K562 (cell line): ENCODE results near the gene VPS41. TPM values are rescaled to one million over a fixed set of nuclear protein-coding genes. Genes with fewer than 3 reads are reported as not detected.

ENCODE experiments used
- ATAC-seq: fragments of 200-7000 bp; cut with Tn5 transposase; 3 replicates; pipeline ENCODE4 v1.9.1; 2020; ENCODE audit warnings: moderate library complexity
- BruUV-seq: library from RNA; stranded (reverse); fragments of 400-500 nt; replicated peaks from 2 replicates; lab custom pipeline; 2021; lab: Mats Ljungman, UMichigan
- CTCF ChIA-PET: fragments of 300-600 bp; formaldehyde crosslinking; extraction: SDS; loops from one replicate; lab custom pipeline; 2021; ENCODE audit warnings: low intra/inter-chr PET ratio; lab: Yijun Ruan, JAX
- POLR2A ChIA-PET: fragments of 300-600, 350-650 bp; sonication (Branson Sonifier 250); formaldehyde crosslinking; extraction: SDS; loops from one replicate; lab custom pipeline; 2021; ENCODE audit warnings: antibody characterized with exemption, inconsistent platforms; lab: Yijun Ruan, JAX
- DNase-seq, 4 experiments: peaks; one replicate each; pipeline versions ENCODE4 v3.0.0 to v3.0.0-alpha.2; 2011 to 2018; ENCODE audit warnings: low spot score in 3 of 4, mixed read lengths in 3 of 4; ENCODE audit errors: extremely low read depth in 1 of 4
- FAIRE-seq: peaks from 2 replicates; lab custom pipeline; 2011; peaks lifted over from hg19 to GRCh38; lab: Jason Lieb, UNC
- H2AFZ ChIP-seq: 2 replicates; pipeline ENCODE4 v1.6.0; 2011; ENCODE audit warnings: low read depth, low read length, control low read depth, inconsistent platforms
- H3K27ac ChIP-seq: fragments of 200-600 bp; 3 replicates; pipeline ENCODE4 v1.8.0; 2011; ENCODE audit warnings: low read depth, mild to moderate bottlenecking, control low read depth, inconsistent platforms, low read length, moderate library complexity, mixed read lengths; ENCODE audit errors: extremely low read depth
- H3K27me3 ChIP-seq, 2 experiments: fragments of 300-600 bp in 1 of 2; 2 replicates in 1 of 2; 3 replicates in 1 of 2; pipeline versions ENCODE4 v1.6.0 to v1.8.0; 2011; ENCODE audit warnings: inconsistent platforms in 2 of 2, low read length in 2 of 2, mild to moderate bottlenecking in 1 of 2, mixed read lengths in 1 of 2, moderate library complexity in 1 of 2; ENCODE audit not compliant: control insufficient read depth in 2 of 2, insufficient read depth in 2 of 2
- H3K36me3 ChIP-seq: fragments of 300-600 bp; 3 replicates; pipeline ENCODE4 v1.8.0; 2011; ENCODE audit warnings: mild to moderate bottlenecking, low read length, inconsistent platforms; ENCODE audit not compliant: control insufficient read depth, insufficient read depth
- H3K4me1 ChIP-seq, 2 experiments: fragments of 200-600 bp in 1 of 2; replicated peaks in 1 of 2; 2 replicates in 1 of 2; 3 replicates in 1 of 2; pipeline versions ENCODE4 v1.5.1 to v1.8.0; 2011; ENCODE audit warnings: inconsistent platforms in 2 of 2, low read length in 2 of 2, mild to moderate bottlenecking in 1 of 2, mixed read lengths in 1 of 2, moderate library complexity in 1 of 2; ENCODE audit not compliant: control insufficient read depth in 2 of 2, insufficient read depth in 2 of 2
- H3K4me2 ChIP-seq: 2 replicates; pipeline ENCODE4 v1.6.1; 2011; ENCODE audit warnings: low read length, control low read depth, inconsistent platforms, mixed read lengths; ENCODE audit not compliant: insufficient read depth
- H3K4me3 ChIP-seq: fragments of 200-600 bp; sonication (generic), shearing (Covaris generic); 2 replicates; pipeline ENCODE4 v1.5.1; 2016; ENCODE audit warnings: control low read depth, inconsistent platforms
- H3K79me2 ChIP-seq: fragments of 200-600 bp; 3 replicates; pipeline ENCODE4 v1.8.0; 2011; ENCODE audit warnings: low read length, inconsistent platforms; ENCODE audit not compliant: control insufficient read depth, insufficient read depth
- H3K9ac ChIP-seq, 2 experiments: 2 replicates each; pipeline versions ENCODE4 v1.6.0 to v1.6.1; 2011; ENCODE audit warnings: low read depth in 2 of 2, low read length in 2 of 2, control low read depth in 1 of 2, inconsistent platforms in 1 of 2, mild to moderate bottlenecking in 1 of 2, mixed read lengths in 1 of 2; ENCODE audit not compliant: insufficient read depth in 1 of 2
- H3K9me1 ChIP-seq: one replicate; pipeline ENCODE4 v1.6.0; 2011; ENCODE audit warnings: inconsistent platforms, mild to moderate bottlenecking, low read length, moderate library complexity; ENCODE audit not compliant: control insufficient read depth, insufficient read depth
- H3K9me3 ChIP-seq: replicated peaks from 2 replicates; pipeline ENCODE4 v1.5.1; 2011; ENCODE audit warnings: low read depth, low read length, inconsistent platforms; ENCODE audit not compliant: control insufficient read depth, insufficient read depth
- H4K20me1 ChIP-seq: replicated peaks from 2 replicates; pipeline ENCODE4 v1.6.1; 2011; ENCODE audit warnings: low read length, inconsistent platforms, mixed read lengths; ENCODE audit not compliant: control insufficient read depth, insufficient read depth
- BRF2 ChIP-seq: IDR thresholded peaks from 3 replicates; pipeline ENCODE4 v1.6.1; 2011; ENCODE audit warnings: borderline replicate concordance, mild to moderate bottlenecking; ENCODE audit not compliant: insufficient read length, insufficient read depth
- FOXK2 ChIP-seq, 2 experiments: fragments of 450-650 bp; IDR thresholded peaks in 1 of 2; conservative IDR thresholded peaks in 1 of 2; 2 replicates each; pipeline ENCODE4 v1.6.1; 2016; ENCODE audit warnings: low read depth in 2 of 2, mild to moderate bottlenecking in 1 of 2
- GATAD2B ChIP-seq: fragments of 450-650 bp; IDR thresholded peaks from 2 replicates; pipeline ENCODE4 v1.6.1; 2017; ENCODE audit warnings: mild to moderate bottlenecking, borderline replicate concordance
- HSF4 ChIP-seq: fragments of 250-450 bp; sonication (Bioruptor Pico); IDR thresholded peaks from 2 replicates; pipeline ENCODE4 v2.1.2; 2022; ENCODE audit warnings: mild to moderate bottlenecking, moderate library complexity, borderline replicate concordance
- KAT8 ChIP-seq: fragments of 450-650 bp; IDR thresholded peaks from 2 replicates; pipeline ENCODE4 v1.6.1; 2016; ENCODE audit warnings: low read depth, mild to moderate bottlenecking
- MYC ChIP-seq, 2 experiments: fragments of 250-450 bp in 1 of 2; sonication (Bioruptor Pico) in 1 of 2; IDR thresholded peaks; 2 replicates each; pipeline versions ENCODE4 v1.5.1 to v1.6.1; 2012 to 2021; ENCODE audit warnings: low read depth in 2 of 2, borderline replicate concordance in 1 of 2, improper control_type of control experiment in 1 of 2, low read length in 1 of 2, mild to moderate bottlenecking in 1 of 2, moderate library complexity in 1 of 2
- NCOA4 ChIP-seq: fragments of 450-650 bp; IDR thresholded peaks from 2 replicates; pipeline ENCODE4 v1.6.1; 2018; ENCODE audit warnings: mild to moderate bottlenecking; ENCODE audit not compliant: partially characterized antibody
- SREBF1 ChIP-seq: fragments of 150-350 bp; IDR thresholded peaks from 2 replicates; pipeline ENCODE4 v1.6.1; 2014; ENCODE audit warnings: antibody characterized with exemption, low read depth, low read length, borderline replicate concordance
- THAP7 ChIP-seq: fragments of 250-450 bp; sonication (Bioruptor Pico); IDR thresholded peaks from 2 replicates; pipeline ENCODE4 v1.5.0; 2021
- ZBTB17 ChIP-seq: fragments of 450-650 bp; formaldehyde crosslinking; IDR thresholded peaks from 2 replicates; pipeline ENCODE4 v1.4.0; 2020; ENCODE audit warnings: mild to moderate bottlenecking
- ZBTB34 ChIP-seq: fragments of 250-450 bp; sonication (Bioruptor Pico); IDR thresholded peaks from 2 replicates; pipeline ENCODE4 v1.8.0; 2021; ENCODE audit warnings: mild to moderate bottlenecking, moderate library complexity
- ZNF79 ChIP-seq: fragments of 250-450 bp; sonication (Bioruptor Pico); IDR thresholded peaks from 2 replicates; pipeline ENCODE4 v1.4.0; 2020; ENCODE audit warnings: low read depth, mild to moderate bottlenecking, moderate library complexity
- WGBS: fragments of 100-300 bp; shearing (Covaris generic); methylation state at CpG from one replicate; pipeline ENCODE4 v1.1.6; 2016; ENCODE audit warnings: low coverage, mixed read lengths; ENCODE audit not compliant: insufficient coverage; ENCODE audit errors: missing lambda C conversion rate; 5-methylcytosine and 5-hydroxymethylcytosine counted together
- in situ Hi-C: fragments of 300-500 bp; cut with MboI; formaldehyde crosslinking; loops from 4 replicates; pipeline ENCODE4 v1.15.0; 2018; ENCODE audit warnings: inconsistent platforms, mixed read lengths
- intact Hi-C: fragments of 100-400 bp; cut with micrococcal nuclease; formaldehyde crosslinking; loops from 2 replicates; pipeline ENCODE4 v1.14.2; 2022
- polyA plus RNA-seq, 8 experiments: library from polyadenylated mRNA; depleted of rRNA in 4 of 8; stranded (reverse) in 5 of 8; unstranded in 3 of 8; fragments of >200 nt; fragmentation: Nextera tagmentation in 2 of 8; fragmentation: Illumina TruSeq in 1 of 8; extraction: Ambion mirVana in 2 of 8; extraction: Trizol in 1 of 8; gene quantifications; 2 replicates each; pipeline versions ENCODE4 v1.2.1 to v1.2.3, GENCODE V29; 2011 to 2014; ENCODE audit warnings: inconsistent platforms in 1 of 8, missing spikeins in 1 of 8
- total RNA-seq, 7 experiments: library from RNA; depleted of rRNA in 6 of 7; stranded (reverse); fragments of >200 nt in 6 of 7; fragmentation: Illumina TruSeq in 2 of 7; extraction: Trizol in 2 of 7; gene quantifications; 2 replicates each; pipeline versions ENCODE4 v1.2.1 to v1.2.3, GENCODE V29; 2011 to 2021; ENCODE audit warnings: low replicate concordance in 1 of 7

Gene VPS41
- total and polyA plus RNA-seq, 9 of the 15 experiments (the other 6 are each of a cell fraction or from before 2014, with no cell fraction given): 17.7 to 46.8 (median 32.1) TPM

GRCh38 chr7:38760226-38760625, 148.8 kb downstream of the VPS41 start:
- no peaks in the 10 kb centered on the region for H3K79me2 ChIP-seq
- H3K27me3 ChIP-seq: no peaks in the 10 kb centered on the region
- H3K4me3 ChIP-seq: no peak overlapping the region
- no TSS peak for BruUV-seq
- H3K4me1 ChIP-seq: no peaks in the 10 kb centered on the region
- in situ Hi-C loops (no loop called here), intact Hi-C loops (no loop called here)
- no peak overlapping the region for H3K9ac ChIP-seq
- 39% methylated on average over 2 of the region's 2 CpGs for WGBS
- ATAC-seq: no peak
- TF ChIP-seq GATAD2B (no peak), THAP7 (CRISPR knock-in tag) (no peak), ZNF79 (CRISPR knock-in tag) (no peak), ZBTB34 (CRISPR knock-in tag) (no peak), ZBTB17 (CRISPR knock-in tag) (no peak), FOXK2 (conservative IDR thresholded peaks at IDR 0.05 in 1 of 2, IDR thresholded peaks at IDR 0.05 in 1 of 2; ENCODE audit: low read depth in 2 of 2) (no peak), NCOA4 (no peak), HSF4 (CRISPR knock-in tag) (no peak), SREBF1 (no peak), BRF2 (no peak), KAT8 (no peak), MYC (IDR thresholded peaks at IDR 0.05; ENCODE audit: low read depth, low read length) (no peak), MYC (CRISPR knock-in tag; IDR thresholded peaks at IDR 0.05; ENCODE audit: borderline replicate concordance, low read depth) (no peak)
- no peak overlapping the region for H3K27ac ChIP-seq
- no peak overlapping the region for H2AFZ ChIP-seq
- ChIA-PET CTCF (no interaction called here), POLR2A (interaction anchor here (0.6 kb wide), 1 partner anchor 77 kb away, joined by 3 read pairs; no protein-coding TSS in a partner anchor)
- no peak for FAIRE-seq
- no peak overlapping the region for H3K4me2 ChIP-seq
- DNase-seq: no peak
- peaks cover 12% of the 10 kb centered on the region for H3K36me3 ChIP-seq
- H3K9me1 ChIP-seq: no peaks in the 10 kb centered on the region
- no peaks in the 10 kb centered on the region for H4K20me1 ChIP-seq
- no peaks in the 10 kb centered on the region for H3K9me3 ChIP-seq
